Activated T-cell treated with anti-CD3 and anti-CD28 coated beads, Interleukin-2, amount 50 U/mL, for 1 hour (primary cell): ENCODE results near the gene PHKG1.
"Not testable (repeated sequence)": the region's sequence is repeated elsewhere in the genome, so short reads cannot be mapped to it uniquely, and the experiment has no call there.

Experiments
- DNase-seq: peaks from one replicate; pipeline ENCODE4 v3.0.0-alpha.2; 2020

The PHKG1 gene

GRCh38 chr7:56092789-56093531 is at the start of gene PHKG1:
Gene PHKG1, minus strand, starts transcription at chr7:56092952. Its CDS starts 4,011 bp downstream, at chr7:56088941.
- DNase-seq, result no peak

DNA sequence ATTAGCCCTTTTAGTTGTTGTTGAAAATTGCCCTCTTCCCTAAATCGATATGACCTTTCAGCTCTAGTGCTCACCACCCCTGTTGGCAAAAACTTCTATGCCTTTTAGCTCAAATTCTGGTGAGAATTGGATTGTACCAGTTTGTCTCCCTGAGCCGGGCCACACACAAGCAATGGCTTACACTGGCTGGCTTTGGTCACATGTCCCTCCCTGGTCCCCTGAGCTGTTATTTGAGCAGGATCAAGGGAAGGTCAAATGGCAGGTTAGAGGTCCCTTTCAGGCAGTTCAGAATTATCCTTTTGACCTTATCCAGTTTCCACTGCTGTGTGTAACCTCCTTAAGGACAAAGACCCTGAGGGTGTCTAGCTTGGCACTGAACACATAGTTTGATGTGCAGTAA is 38.3 kb upstream of the PHKG1 start:
- not testable (repeated sequence) for DNase-seq

DNA sequence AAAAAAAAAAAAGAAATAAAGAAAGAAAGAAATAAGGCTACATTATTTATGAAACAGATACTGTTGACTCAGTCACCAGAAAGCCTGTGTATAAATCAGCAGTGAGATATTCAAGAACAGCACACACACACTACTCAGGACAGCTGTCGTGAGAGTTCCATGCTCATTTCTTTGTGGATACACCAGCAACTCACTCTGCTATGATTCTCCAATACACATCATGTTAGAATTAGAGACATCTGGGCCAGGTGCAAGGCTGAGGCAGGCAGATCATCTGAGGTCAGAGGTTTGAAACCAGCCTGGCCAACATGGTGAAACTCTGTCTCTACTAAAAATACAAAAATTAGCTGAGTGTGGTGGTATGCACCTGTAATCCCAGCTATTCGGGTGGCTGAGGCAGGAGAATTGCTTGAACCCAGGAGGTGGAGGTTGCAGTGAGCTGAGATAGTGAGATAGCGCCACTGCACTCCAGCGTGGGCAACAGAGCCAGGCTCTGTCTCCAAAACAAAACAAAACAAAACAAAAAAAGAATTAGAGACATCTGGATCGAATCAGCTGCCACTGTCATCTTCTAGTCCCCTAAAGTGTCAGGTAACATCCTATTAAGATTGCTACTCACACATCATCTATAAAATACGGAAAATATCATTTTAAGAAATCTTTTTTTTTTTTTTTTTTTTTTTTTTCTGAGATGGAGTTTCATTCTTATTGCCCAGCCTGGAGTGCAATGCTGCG is 34.7 kb upstream of the PHKG1 start:
- DNase-seq, result no peak

DNA sequence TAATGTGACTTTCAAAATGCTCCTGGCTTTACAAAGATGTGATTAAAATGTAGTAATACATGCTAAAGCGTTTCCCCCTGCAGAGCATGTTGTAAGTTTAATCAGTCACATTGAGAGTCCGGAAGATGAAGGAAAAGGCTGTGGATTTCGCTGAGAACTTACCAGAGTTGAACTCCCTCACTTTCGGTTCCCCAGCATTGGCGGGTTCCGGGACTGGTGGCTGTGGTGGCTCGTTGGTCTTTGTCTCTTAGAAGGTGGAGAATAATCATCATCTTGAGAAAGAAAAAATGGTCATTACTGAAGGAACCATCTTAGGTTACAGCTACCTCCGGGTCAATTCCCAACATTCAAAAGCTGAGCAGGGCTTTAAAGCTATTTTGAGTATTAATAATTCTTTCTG is 33.1 kb upstream of the PHKG1 start:
- no peak for DNase-seq

DNA sequence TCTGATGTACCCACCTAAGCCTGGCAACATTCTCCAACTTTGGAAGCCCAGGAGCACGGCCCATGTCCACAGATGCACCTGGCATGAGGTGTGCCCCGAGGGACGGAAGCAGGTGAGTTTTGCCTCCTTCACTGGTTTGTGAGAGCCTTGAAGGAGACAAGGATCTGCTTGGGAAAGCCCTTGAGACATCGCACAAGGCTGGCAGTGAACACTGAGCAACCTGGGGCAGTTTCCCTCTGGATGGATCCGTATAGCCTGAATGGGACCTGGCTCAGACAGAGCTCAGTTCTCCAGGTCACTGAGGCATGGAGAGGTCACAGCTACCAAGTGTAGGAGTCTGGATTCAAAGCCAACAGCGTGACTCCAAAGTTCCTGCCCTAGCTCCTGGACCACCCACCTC is 32.2 kb upstream of the PHKG1 start:
- DNase-seq, result no peak

GRCh38 chr7:56121440-56121839 is 28.7 kb upstream of the PHKG1 start:
- no peak for DNase-seq

GRCh38 chr7:56115852-56116538 is 23.2 kb upstream of the PHKG1 start, which contains the start of gene NUPR2:
Gene NUPR2, minus strand, starts transcription at chr7:56116417. Its CDS starts 103 bp downstream, at chr7:56116314.
- no peak for DNase-seq

DNA sequence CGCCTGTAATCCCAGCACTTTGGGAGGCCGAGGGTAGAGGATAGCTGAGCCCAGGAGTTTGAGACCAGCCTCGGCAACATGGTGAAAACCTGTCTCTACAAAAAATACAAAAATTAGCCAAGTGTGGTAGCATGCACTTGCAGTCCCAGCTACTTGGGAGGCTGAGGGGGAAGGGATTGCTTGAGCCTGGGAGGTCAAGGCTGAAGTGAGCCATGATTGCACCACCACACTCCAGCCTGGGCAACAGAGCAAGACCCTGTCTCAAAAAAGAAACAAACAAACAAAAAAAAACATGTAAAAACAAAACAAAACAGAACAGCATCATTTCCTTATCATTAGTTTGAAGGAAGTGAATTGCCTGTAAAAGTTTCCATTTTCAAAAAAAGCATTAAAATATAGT is 19.5 kb upstream of the PHKG1 start:
- DNase-seq, result not testable (repeated sequence)

DNA sequence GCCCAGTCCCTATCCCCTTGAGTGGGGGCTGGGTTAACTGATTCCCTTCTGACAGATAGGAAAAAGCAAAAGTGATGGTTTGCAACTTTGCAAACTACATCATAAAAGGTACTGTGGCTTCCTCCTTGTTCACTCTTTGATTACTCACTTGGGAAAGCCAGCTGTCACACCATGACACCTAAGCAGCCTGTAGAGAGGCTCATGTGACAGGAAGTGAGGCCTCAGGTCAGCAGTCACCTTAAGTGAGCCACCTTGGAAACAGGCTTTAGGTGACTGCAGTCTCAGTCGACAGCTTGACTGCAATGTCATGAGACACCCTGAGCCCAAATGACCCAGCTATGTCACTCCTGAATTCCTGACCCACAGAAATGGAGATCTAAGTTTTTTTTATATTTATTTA is 17.9 kb upstream of the PHKG1 start:
- DNase-seq, result no peak

- no peak for DNase-seq
Observed at GRCh38 chr7:56107954-56108258, 15.2 kb upstream of the PHKG1 start.

DNA sequence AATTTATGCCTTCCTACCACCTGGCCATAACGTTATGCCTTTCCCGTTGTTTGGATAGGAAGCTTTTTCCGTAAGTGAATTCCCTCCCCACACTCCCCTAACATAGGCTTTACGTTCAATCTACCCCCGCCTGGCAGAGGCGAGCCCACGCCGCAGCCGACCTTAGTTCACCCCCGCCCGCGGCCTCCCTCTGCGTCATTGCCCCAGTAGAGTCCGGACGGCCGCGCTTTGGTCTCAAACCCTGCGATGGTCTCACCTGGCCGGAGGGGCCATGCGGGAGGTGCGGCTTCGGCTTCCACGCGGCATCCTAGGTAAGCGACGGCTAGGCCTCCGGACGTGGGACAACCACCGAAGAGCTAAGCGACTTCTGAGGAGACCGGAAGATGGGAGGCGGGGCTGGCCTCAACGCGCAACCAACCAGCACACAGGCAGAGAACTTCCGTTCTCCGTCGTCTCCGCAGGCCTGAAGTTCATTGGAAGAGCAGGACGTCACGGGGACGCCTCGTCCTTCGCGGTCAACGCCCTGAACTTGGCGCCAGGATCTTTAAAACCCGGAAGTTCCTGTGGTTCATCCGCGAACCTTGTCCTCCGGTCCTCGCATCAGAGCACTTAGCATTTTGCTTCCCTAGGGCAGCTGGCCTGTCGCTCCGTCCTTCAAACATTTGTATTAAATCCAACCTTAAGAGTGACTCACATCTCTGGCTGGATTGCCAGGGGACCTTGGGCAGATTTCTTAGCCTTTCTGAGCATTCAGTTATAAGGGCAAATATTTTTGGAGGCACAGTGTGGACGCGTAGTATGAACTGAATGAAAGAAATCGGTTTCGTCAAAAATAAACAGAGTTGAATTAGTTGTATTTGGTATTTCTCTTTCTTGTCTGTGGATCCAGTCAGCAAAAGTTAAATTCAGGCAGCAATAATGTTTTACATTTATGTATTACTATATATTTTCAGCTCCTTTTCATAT is 13.6 kb upstream of the PHKG1 start, which contains the start of gene CHCHD2:
Gene CHCHD2, minus strand, starts transcription at position 369 of the 966 bp plus-strand sequence. Its CDS starts 63 bp downstream, at position 306.
- peak; percentile 85 for DNase-seq

- DNase-seq, result no peak
Observed at GRCh38 chr7:56105508-56105907, 12.8 kb upstream of the PHKG1 start.

DNA sequence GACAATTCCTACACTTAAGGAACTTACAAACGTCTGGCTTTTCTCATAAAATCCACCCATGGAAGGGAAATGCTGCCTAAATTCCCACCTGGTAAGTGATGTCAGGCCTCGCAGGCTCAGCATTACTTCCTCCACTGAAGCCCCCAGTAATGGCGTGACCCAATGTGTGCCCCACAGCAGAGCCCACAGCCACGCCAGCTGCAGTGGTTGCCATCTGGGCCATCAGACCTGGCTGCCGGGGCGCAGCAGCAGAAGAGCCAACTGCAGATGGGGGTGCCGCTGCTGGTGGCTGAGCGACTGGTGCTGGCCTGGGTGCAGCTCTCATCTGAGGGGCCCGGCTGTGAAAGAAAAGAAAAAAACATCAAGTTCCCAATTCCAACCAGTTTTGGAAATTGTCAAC is 11.4 kb upstream of the PHKG1 start:
- not testable (repeated sequence) for DNase-seq

DNA sequence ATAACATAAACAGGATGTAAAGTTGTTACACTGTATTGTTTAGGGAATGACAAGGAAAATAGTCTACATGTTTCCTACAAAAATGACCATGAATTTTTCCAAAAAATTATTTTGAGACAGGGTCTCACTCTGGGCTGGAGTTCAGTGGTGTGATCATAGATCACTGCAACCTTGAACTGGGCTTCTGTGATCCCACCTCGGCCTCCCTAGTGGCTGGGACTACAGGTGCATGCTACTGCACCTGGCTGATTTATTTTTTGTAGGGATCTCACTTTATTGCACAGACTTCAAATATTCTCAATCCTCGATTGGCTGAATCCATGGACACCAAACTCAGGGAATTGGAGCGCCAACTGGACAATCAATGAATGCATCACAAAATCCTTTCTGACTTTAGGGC is 6.9 kb upstream of the PHKG1 start:
- no peak for DNase-seq

GRCh38 chr7:56098187-56099008 is 5.6 kb upstream of the PHKG1 start:
- DNase-seq, result not testable (repeated sequence)

DNA sequence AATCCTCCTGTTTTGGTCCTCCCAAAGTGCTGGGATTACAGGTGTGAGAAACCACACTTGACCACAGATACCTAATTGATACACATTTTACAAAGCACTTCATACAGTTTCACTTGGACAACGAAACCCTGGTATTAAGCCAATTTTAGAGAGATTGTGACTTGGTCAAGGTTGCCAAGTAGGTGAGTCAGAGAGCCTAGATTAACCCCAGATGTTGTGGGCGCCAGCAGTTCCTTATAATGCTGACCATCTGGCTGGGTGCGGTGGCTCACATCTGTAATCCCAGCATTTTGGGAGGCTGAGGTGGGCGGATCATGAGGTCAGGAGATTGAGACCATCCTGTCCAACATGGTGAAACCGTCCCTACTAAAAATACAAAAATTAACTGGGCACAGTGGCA is 4.9 kb upstream of the PHKG1 start:
- no peak for DNase-seq

- DNase-seq, result not testable (repeated sequence)
Observed at GRCh38 chr7:56092388-56092787, 364 bp downstream of the PHKG1 start.

GRCh38 chr7:56091591-56091990 is 1.2 kb downstream of the PHKG1 start:
- no peak for DNase-seq

DNA sequence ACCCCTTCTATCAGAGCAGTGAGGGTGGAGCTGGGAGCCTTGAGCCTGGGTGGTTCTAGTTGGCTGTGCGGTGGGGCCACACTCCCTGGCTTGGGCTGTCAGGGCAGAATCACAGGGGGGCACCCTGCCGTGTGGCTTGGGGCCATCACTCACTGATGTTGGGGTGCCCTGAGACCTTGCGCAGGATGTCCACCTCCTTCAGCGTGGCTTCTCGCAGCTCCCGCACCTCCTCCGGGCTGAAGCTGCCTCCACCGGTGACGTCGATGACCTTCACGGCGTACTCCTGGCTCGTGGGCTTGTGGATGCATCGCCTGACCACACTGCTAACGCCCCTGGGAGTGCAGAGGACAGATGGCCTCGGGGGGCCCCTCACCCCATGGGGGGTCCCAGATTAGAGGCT is 5.3 kb downstream of the PHKG1 start:
- DNase-seq, result no peak

DNA sequence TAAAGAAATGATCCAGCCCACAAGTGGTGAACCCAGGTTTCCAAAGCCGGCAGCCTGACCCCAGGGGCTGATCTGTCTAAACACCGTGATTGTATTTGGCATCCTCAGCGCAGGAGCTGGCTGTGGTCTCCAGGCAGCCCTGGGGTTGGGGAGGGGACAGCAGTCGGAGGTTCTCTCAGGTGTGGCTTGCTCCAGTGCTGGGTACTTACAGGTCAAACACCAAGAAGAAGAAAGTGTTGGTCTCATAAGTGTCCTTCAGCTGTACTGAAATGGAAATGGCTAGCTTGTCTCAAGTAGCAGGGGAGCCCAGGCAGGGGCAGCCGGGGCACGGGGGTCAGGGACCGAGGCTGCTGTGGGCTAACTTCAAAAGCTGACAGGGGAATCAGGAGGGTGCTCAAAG is 6.0 kb downstream of the PHKG1 start:
- DNase-seq, result no peak

GRCh38 chr7:56083150-56083785 is 9.5 kb downstream of the PHKG1 start:
- DNase-seq, result no peak
